VCaP (cell line): ENCODE data around the gene ZKSCAN5.
"Not testable (repeated sequence)": the region's sequence is repeated elsewhere in the genome, so short reads cannot be mapped to it uniquely, and the experiment has no call there.

Experiments
- H3K27ac ChIP-seq: fragments of 450-650 bp; 2 replicates; pipeline ENCODE4 v1.5.1; 2017
- CTCF ChIP-seq: fragments of 450-650 bp; conservative IDR thresholded peaks from 2 replicates; pipeline ENCODE4 v1.5.1; 2017; ENCODE audit warnings: mild to moderate bottlenecking, moderate library complexity

The ZKSCAN5 gene

GRCh38 chr7:99499371-99499720 is 5.1 kb upstream of the ZKSCAN5 start:
- TF ChIP-seq CTCF: no peak
- peak overlapping the region; percentile 88 for H3K27ac ChIP-seq

GRCh38 chr7:99499721-99500636 is 4.5 kb upstream of the ZKSCAN5 start, which contains the start of gene ZNF394:
Gene ZNF394, minus strand, starts transcription at chr7:99500281. Its CDS starts 188 bp downstream, at chr7:99500093.
- TF ChIP-seq CTCF: peak; percentile 12; the same call in 1 of the 2 replicates
- H3K27ac ChIP-seq: peak within 1 kb of the TSS; percentile 88

- TF ChIP-seq CTCF: no peak
- H3K27ac ChIP-seq: peak overlapping the region; percentile 88
Measured at GRCh38 chr7:99500637-99501009, 3.8 kb upstream of the ZKSCAN5 start.

- H3K27ac ChIP-seq: not testable (repeated sequence)
Measured at GRCh38 chr7:99501236-99501635, 3.2 kb upstream of the ZKSCAN5 start.

GRCh38 chr7:99504281-99504602 is 220 bp upstream of the ZKSCAN5 start:
- H3K27ac ChIP-seq: peak overlapping the region; percentile 81
- no peak for TF ChIP-seq CTCF

GRCh38 chr7:99505324-99505662 is 831 bp downstream of the ZKSCAN5 start:
- no peak for TF ChIP-seq CTCF
- H3K27ac ChIP-seq: peak overlapping the region; percentile 81

GRCh38 chr7:99514050-99514449 is 9.6 kb downstream of the ZKSCAN5 start:
- no peak for TF ChIP-seq CTCF
- H3K27ac ChIP-seq: no peak overlapping the region

GRCh38 chr7:99521399-99521798 is 16.9 kb downstream of the ZKSCAN5 start:
- TF ChIP-seq CTCF: no peak
- no peak overlapping the region for H3K27ac ChIP-seq
